DMS79 treated with DMSO at 0.1 percent for 48 hours (cell line): ENCODE data around the gene PRKCA.

Source experiments
- DNase-seq: peaks from one replicate; lab custom pipeline; 2025; lab: John Stamatoyannopoulos, UW

PRKCA gene

DNA sequence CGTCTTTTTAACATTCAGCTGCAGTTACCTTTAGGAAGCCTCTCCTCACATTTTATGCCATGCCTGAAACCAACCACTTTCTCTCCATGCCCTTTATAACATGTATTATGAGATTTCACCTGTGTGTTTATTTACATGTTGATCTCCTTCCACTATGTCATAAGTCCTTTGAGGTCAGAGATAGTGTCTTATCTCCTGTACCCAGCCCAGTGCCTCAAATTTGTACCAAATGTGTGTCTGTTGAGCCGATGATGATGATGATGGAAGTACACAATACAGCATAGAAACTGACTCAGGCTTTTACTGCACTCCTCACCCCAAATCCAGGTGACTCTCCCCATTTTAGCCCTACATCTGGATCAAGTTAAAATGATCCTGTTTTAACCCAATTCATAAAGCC lies 353.0 kb downstream of the PRKCA start:
- no peak for DNase-seq

DNA sequence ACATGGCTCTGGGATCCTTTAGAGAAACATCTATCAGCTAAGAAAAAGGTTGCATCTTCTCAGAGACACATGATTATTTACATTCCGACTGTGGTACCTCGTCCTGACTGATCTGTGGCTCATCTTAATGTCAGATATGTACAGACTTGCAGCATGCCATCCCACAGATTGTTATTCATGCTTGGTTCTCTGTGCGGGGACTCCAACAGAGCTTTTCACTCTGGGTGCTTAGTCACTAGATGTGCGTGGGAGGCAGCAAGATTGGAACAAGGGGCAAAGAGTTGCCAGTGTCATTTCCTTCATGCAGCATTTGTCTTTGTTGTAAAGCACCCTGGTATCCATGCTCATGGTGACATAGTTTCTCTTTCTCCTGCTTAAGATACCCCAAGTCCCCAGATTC lies 353.4 kb downstream of the PRKCA start:
- no peak for DNase-seq

- DNase-seq: peak; percentile 78
These were observed 359.2 kb downstream of the PRKCA start for GRCh38 chr17:66661411-66662256.

GRCh38 chr17:66662496-66662895 lies 360.1 kb downstream of the PRKCA start:
- DNase-seq: no peak

DNA sequence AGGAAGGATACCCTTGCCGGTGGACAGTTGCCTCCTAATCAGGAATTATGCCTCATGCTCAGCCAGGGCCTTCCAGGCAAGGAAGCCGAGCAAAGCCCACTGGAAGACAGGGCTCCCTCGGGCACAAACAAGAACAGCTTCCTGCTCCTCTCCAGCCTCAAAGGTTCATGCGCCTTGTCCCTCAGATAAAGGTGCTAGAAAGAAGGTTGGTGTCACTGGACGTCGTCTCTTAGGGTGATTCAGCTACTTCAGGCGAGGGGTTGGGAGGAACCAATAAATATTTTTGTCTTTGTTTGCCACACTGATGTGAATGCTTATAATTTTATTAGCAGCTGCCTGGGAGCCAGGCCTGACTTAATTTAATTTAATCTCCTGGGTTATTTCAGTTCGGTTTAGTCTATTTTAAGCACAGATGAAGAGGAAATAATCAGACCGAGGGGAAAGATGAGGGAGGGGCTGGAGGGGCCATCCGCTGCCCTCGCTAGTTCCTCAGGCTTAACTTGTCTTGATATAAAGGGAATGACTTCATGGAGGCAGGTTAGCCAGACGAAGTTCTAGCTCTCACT lies 360.7 kb downstream of the PRKCA start:
- DNase-seq: no peak

DNA sequence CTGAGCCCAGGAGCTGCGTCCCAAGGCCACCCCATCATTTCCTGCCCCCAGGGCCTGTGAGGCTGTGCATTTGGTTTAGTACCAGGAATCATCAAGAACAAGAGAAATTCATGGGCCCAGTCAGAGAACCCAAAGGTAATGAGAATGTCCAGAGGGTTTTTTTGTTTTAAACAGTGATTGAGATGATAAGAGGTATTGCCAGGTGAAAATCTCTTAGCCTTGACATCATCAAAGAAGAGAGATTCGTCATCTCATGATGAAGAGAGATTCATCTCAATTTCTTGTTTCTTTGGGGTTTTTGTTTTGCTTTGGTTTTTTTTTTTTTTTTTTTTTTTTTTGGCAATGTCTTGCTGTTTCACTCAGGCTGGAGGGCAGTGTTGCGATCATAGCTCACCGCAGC lies 361.9 kb downstream of the PRKCA start:
- DNase-seq: no peak

GRCh38 chr17:66665194-66665593 lies 362.8 kb downstream of the PRKCA start:
- DNase-seq: no peak

- DNase-seq: no peak
These were observed 364.7 kb downstream of the PRKCA start for GRCh38 chr17:66667090-66667489.

- DNase-seq: no peak
These were observed 365.1 kb downstream of the PRKCA start for GRCh38 chr17:66667491-66668030.

- no peak for DNase-seq
These were observed 367.8 kb downstream of the PRKCA start for GRCh38 chr17:66670206-66670605.

GRCh38 chr17:66671156-66671555 lies 368.7 kb downstream of the PRKCA start:
- no peak for DNase-seq

DNA sequence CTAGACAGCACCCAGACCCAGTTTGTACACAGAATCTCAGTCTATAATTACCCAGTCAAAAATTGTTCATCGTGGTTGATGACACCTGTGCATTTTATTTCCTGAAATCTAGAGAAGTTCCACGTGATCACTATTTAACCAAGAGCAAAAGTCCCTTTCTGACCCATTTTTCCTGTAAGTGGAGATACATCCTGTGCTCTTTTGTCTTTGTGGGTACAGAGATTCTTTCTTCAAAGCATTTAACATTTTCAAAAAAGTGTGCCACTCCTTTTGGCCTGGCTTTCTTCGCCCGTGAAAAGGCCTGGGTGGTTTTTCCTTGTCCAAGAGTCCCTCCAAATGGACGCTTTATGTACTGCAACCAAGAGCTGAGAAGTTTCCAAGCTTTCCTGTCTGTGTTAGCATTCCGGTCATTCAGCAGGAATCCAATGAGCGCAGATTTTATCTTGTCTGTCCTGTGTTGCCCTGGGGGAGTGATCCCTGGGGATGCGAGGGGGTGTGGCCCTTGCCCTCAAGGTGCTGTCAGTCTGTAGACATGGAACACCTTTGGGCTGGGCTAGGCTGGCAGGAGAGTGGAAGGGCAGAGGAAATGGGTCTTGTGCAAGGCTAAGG lies 371.4 kb downstream of the PRKCA start:
- DNase-seq: peak; percentile 17

- no peak for DNase-seq
These were observed 373.0 kb downstream of the PRKCA start for GRCh38 chr17:66675273-66675990.

- DNase-seq: no peak
These were observed 373.6 kb downstream of the PRKCA start for GRCh38 chr17:66675991-66676371.

GRCh38 chr17:66676421-66676820 lies 374.0 kb downstream of the PRKCA start:
- DNase-seq: peak; percentile 28

DNA sequence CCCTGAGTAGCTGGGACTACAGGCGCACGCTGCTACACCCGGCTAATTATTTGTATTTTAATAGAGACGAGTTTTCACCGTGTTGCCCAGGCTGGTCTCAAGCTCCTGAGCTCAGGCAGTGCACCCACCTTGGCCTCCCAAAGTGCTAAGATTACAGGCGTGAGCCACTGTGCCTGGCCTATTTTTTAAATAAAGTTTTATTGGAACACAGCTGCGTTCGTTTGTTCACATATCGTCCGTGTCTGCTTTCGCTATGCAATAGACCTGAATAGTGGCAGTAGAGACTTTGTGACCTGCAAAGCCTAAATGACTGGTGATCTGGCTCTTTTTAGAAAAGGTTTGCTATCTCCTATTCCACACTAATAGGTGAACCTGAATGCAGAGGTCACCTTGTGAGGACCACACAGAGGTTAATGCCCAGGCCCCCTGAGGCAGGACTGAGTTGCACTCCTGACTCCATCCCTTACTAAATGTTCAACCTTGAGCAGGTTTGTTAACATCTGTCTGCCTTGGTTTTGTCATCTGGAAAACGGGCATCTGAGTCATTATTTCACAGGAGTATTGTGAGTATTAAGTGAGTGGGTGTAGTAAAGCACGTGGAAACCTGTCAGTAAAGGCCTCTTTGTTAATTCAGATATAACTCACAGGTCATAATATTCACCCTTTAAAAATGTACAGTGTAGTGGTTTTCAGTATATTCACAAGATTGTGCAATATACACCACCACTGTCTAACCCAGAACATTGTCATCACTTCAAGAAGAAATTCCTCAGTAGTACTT lies 375.0 kb downstream of the PRKCA start:
- DNase-seq: no peak

DNA sequence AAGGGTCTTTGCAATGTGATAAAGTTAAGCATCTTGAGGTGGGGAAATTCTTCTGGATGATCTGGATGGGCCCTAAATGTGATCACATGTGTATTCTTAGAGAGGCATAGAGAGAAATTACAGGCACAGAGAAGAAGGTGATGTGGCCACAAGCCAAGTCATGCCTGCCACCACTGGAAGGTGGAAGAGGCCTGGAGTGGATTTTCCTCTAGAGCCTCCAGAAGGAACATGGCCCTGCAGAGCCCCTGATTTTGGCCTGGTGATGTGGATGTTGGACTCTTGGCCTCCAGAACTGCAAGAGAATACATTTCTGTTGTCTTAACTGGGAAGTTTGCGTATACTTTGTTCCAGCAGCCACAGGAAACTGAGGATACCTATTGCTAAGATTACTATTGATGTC lies 375.6 kb downstream of the PRKCA start:
- no peak for DNase-seq

- no peak for DNase-seq
These were observed 376.4 kb downstream of the PRKCA start for GRCh38 chr17:66678827-66679226.

- DNase-seq: no peak
These were observed 377.5 kb downstream of the PRKCA start for GRCh38 chr17:66679631-66680517.

DNA sequence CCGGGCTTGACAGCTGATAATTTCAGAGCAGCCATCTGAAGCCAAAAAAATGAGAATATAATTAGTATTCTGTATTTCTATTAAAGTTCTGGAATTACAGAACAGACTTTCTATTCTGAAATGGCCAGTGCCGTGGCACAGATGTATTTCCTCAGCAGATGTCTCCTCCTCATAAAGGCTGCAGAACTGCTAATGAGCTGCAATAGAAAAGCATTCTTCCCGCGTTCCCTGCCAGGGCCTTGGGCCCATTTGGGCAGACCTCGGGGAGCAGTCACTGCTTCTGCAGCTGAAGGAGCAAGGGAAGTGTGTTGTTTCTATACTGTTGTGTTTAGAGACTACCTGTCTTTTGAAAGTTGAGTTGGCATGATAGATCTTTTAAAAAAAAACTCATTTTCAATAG lies 379.9 kb downstream of the PRKCA start:
- no peak for DNase-seq

DNA sequence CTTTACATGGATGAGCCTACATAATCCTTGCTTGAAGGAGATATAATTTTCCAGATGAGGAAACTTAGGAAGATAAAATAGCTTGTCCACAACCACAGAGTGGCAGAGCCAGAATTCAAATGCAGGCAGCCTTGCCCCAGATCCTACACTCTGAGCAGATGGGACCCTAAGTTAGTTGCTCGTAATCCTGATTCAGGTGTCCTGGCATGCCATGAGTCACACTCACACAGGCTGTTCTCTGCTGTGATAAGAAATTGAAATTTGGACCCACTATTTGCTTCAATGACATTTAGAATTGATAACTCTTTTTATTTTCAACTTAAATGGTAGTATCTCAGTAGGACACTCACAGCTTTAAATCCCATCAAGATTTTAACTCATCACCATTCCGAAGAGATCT lies 381.8 kb downstream of the PRKCA start:
- DNase-seq: no peak
